ENCODE measurements around the gene SH3PXD2A.
"Not testable (repeated sequence)": the region's sequence is repeated elsewhere in the genome, so short reads cannot be mapped to it uniquely, and the experiment has no call there.

SH3PXD2A gene

GRCh38 chr10:103616705-103617601 lies 238.4 kb downstream of the SH3PXD2A start:
- H3K27me3 Mint-ChIP-seq = no peaks in the 10 kb centered on the region
- no peaks in the 10 kb centered on the region for H3K9me3 Mint-ChIP-seq
- H3K4me3 Mint-ChIP-seq = no peak overlapping the region
- no peaks in the 10 kb centered on the region for H3K4me1 Mint-ChIP-seq
- H3K36me3 Mint-ChIP-seq = no peaks in the 10 kb centered on the region
- no peak overlapping the region for H3K27ac Mint-ChIP-seq

GRCh38 chr10:103614306-103615158 lies 240.8 kb downstream of the SH3PXD2A start:
- H3K4me3 Mint-ChIP-seq = no peak overlapping the region

GRCh38 chr10:103613616-103614015 lies 241.8 kb downstream of the SH3PXD2A start:
- Mint-ChIP-seq H3K4me3 (no peak overlapping the region), H3K4me1 (no peaks in the 10 kb centered on the region), H3K36me3 (no peaks in the 10 kb centered on the region), H3K27ac (no peak overlapping the region), H3K9me3 (no peaks in the 10 kb centered on the region), H3K27me3 (no peaks in the 10 kb centered on the region)

More at GRCh38 chr10:103614306-103615158, 240.8 kb downstream of the SH3PXD2A start:
- H3K27me3 Mint-ChIP-seq = no peaks in the 10 kb centered on the region
- no peaks in the 10 kb centered on the region for H3K4me1 Mint-ChIP-seq
- no peaks in the 10 kb centered on the region for H3K9me3 Mint-ChIP-seq
- no peak overlapping the region for H3K27ac Mint-ChIP-seq
- no peaks in the 10 kb centered on the region for H3K36me3 Mint-ChIP-seq

DNA sequence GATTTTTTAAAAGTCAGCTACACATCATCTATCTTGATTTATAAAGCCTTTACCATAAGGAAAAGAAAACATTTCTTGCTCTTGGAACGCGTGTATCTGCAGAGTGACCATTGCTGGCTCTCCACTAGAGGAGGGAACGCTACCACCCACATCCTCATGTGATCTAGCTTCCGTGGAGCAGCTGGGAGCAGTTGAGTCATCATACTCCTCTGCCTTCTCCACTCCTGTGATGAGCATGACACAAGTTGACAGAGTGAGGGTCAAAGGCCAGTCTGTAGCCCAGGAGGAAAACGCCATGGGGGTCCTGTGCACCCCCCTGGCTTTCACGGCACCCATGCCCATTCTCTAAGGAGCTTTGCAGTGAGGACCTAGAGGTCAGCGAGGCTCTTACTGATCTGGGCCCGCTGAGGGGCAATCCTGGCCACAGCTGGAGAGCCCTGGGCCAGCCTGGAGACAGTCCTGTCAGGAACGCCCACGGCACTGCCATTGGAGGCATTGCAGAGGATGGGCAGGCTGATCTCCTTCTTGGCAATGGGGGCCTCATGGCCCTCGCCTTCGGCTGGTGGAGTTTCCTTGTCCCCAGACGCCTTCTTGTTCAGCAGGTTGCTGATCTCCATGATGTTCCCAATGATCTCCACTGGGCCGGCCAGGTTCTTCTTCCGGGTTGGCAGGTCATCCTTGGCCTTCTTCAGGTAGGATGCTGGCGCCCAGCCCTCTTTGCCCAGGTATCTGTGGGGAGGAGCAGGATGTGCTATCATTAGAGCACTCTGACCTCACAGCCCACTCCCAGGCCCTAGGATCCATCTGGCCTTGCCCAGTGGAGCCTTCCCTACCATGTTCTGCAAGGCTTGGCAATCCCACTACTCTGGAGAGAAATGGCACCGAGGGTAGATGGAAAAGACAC lies 242.7 kb downstream of the SH3PXD2A start:
- no peaks in the 10 kb centered on the region for H3K9me3 Mint-ChIP-seq
- no peaks in the 10 kb centered on the region for H3K36me3 Mint-ChIP-seq
- H3K27me3 Mint-ChIP-seq = no peaks in the 10 kb centered on the region
- H3K27ac Mint-ChIP-seq = no peak overlapping the region
- no peaks in the 10 kb centered on the region for H3K4me1 Mint-ChIP-seq
- H3K4me3 Mint-ChIP-seq = no peak overlapping the region

- H3K9me3 Mint-ChIP-seq = no peaks in the 10 kb centered on the region
- no peaks in the 10 kb centered on the region for H3K36me3 Mint-ChIP-seq
- no peak overlapping the region for H3K4me3 Mint-ChIP-seq
- H3K4me1 Mint-ChIP-seq = no peaks in the 10 kb centered on the region
- H3K27ac Mint-ChIP-seq = no peak overlapping the region
- H3K27me3 Mint-ChIP-seq = no peaks in the 10 kb centered on the region
Measured at GRCh38 chr10:103610921-103611511, 244.4 kb downstream of the SH3PXD2A start.

DNA sequence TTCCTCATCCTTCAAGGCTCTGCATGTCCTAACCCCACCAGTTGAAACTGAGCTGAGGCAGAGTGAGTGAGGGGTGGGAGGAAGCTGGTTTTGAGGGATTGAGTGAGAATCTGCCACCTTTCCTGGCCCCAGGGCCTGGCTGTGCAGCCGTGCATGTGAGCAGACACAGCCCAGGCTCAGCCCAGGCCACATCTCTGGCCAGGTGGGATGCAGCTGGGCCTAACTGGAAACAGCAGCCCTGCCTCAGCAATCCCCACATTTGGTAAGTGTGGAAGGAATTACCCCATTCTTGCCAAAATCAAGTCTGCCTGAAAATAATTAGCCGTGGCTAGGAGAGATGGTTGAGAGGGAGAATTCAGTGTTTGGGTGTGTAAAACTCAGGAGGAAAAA lies 245.3 kb downstream of the SH3PXD2A start:
- no peak overlapping the region for H3K4me3 Mint-ChIP-seq
- no peaks in the 10 kb centered on the region for H3K36me3 Mint-ChIP-seq
- no peaks in the 10 kb centered on the region for H3K9me3 Mint-ChIP-seq
- H3K4me1 Mint-ChIP-seq = no peaks in the 10 kb centered on the region
- H3K27ac Mint-ChIP-seq = no peak overlapping the region
- H3K27me3 Mint-ChIP-seq = no peaks in the 10 kb centered on the region

GRCh38 chr10:103609231-103610082 lies 245.9 kb downstream of the SH3PXD2A start:
- H3K36me3 Mint-ChIP-seq = no peaks in the 10 kb centered on the region
- H3K27ac Mint-ChIP-seq = no peak overlapping the region
- no peak overlapping the region for H3K4me3 Mint-ChIP-seq

GRCh38 chr10:103608056-103608455 lies 247.3 kb downstream of the SH3PXD2A start:
- H3K4me1 Mint-ChIP-seq = not testable (repeated sequence)
- peak overlapping the region; percentile 17 for H3K27ac Mint-ChIP-seq

More at GRCh38 chr10:103609231-103610082, 245.9 kb downstream of the SH3PXD2A start:
- no peaks in the 10 kb centered on the region for H3K9me3 Mint-ChIP-seq
- no peaks in the 10 kb centered on the region for H3K4me1 Mint-ChIP-seq
- no peaks in the 10 kb centered on the region for H3K27me3 Mint-ChIP-seq

GRCh38 chr10:103607051-103607450 lies 248.3 kb downstream of the SH3PXD2A start:
- not testable (repeated sequence) for H3K4me3 Mint-ChIP-seq, H3K9me3 Mint-ChIP-seq

More at GRCh38 chr10:103608056-103608455, 247.3 kb downstream of the SH3PXD2A start:
- not testable (repeated sequence) for H3K9me3 Mint-ChIP-seq, H3K36me3 Mint-ChIP-seq, H3K4me3 Mint-ChIP-seq, H3K27me3 Mint-ChIP-seq

DNA sequence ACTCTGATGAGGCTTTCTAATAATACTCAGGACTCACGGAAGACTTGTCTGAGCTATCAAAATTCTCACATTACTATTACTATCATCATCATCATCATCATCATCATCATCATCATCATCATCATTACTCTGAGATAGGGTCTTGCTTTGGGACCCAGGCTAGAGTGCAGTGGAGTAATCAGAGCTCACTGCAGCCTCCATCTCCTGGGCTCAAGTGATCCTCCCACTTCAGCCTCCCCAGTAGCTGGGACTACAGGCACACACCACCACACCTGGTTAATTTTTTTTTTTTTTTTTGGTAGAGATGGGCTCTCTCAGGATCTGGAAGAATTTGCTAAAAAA lies 249.3 kb downstream of the SH3PXD2A start:
- H3K9me3 Mint-ChIP-seq, H3K4me3 Mint-ChIP-seq, H3K27ac Mint-ChIP-seq, H3K27me3 Mint-ChIP-seq, H3K36me3 Mint-ChIP-seq, H3K4me1 Mint-ChIP-seq: not testable (repeated sequence)

More at GRCh38 chr10:103607051-103607450, 248.3 kb downstream of the SH3PXD2A start:
- not testable (repeated sequence) for H3K27me3 Mint-ChIP-seq, H3K36me3 Mint-ChIP-seq, H3K4me1 Mint-ChIP-seq, H3K27ac Mint-ChIP-seq

- no peaks in the 10 kb centered on the region for H3K27me3 Mint-ChIP-seq
- H3K4me1 Mint-ChIP-seq = no peaks in the 10 kb centered on the region
- H3K9me3 Mint-ChIP-seq = no peaks in the 10 kb centered on the region
- H3K4me3 Mint-ChIP-seq = no peak overlapping the region
- H3K27ac Mint-ChIP-seq = no peak overlapping the region
- no peaks in the 10 kb centered on the region for H3K36me3 Mint-ChIP-seq
Measured at GRCh38 chr10:103605359-103606096, 249.8 kb downstream of the SH3PXD2A start.

DNA sequence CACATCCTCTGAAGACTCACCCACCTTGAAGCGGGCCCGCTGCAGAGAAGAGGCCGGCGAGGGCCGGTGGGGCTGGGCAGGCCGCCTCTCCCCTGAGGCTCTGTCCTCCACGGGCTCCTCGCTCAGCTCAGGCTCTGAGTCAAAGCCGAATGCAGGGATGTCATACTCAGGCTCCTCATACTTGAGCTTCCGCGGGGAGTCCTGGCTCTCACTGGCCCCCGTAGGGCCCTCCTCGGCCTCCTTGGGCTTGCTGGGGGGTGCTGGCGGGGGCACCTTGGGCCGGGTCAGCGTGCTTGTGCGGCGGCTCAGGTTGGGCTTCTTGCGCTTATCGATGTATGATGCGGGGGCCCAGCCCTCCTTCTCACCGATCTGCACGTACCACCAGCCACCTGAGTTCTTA lies 252.0 kb downstream of the SH3PXD2A start:
- H3K36me3 Mint-ChIP-seq = no peaks in the 10 kb centered on the region
- H3K27ac Mint-ChIP-seq = no peak overlapping the region
- no peaks in the 10 kb centered on the region for H3K27me3 Mint-ChIP-seq
- no peak overlapping the region for H3K4me3 Mint-ChIP-seq
- no peaks in the 10 kb centered on the region for H3K4me1 Mint-ChIP-seq
- no peaks in the 10 kb centered on the region for H3K9me3 Mint-ChIP-seq

DNA sequence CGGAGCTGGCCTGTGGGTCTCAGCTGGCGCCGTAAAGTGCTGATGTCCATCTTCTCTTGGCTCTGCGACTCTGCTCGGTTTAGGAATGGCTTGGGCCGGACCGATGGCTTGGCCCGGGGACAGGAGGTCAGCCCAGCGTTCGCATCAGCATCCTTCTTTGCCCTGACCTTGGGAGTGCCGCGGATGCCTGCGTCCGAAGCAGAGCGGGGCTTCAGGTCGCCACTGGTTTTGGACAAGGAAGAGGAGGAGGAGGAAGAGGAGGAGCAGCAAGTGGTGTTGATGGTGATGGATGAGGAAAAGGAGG lies 252.6 kb downstream of the SH3PXD2A start:
- no peaks in the 10 kb centered on the region for H3K36me3 Mint-ChIP-seq
- no peaks in the 10 kb centered on the region for H3K9me3 Mint-ChIP-seq
- no peaks in the 10 kb centered on the region for H3K27me3 Mint-ChIP-seq
- no peak overlapping the region for H3K4me3 Mint-ChIP-seq
- H3K27ac Mint-ChIP-seq = no peak overlapping the region
- H3K4me1 Mint-ChIP-seq = no peaks in the 10 kb centered on the region

Data from activated naive CD4-positive, alpha-beta T cell treated with anti-CD3 and anti-CD28 coated beads, Interleukin-2, amount 50 U/mL, for 24 hours (primary cell).